Testis (tissue), 3 donors: Measurements from ENCODE around the gene COX4I2. TPM values are rescaled to one million over a fixed set of nuclear protein-coding genes. Genes with fewer than 3 reads are reported as not detected.
"Not testable (repeated sequence)": the region's sequence is repeated elsewhere in the genome, so short reads cannot be mapped to it uniquely, and the experiment has no call there.

Experiments
- DNase-seq: peaks from one replicate; pipeline ENCODE4 v3.0.0-alpha.2; 2019
- H3K27ac ChIP-seq, 2 donors: fragments of 200-600 bp; sonication (generic); one replicate each; pipeline ENCODE4 v1.5.1; 2019
- H3K27me3 ChIP-seq: fragments of 200-600 bp; sonication (generic); one replicate; pipeline ENCODE4 v1.5.1; 2019
- H3K36me3 ChIP-seq: fragments of 200-600 bp; sonication (generic); one replicate; pipeline ENCODE4 v1.5.1; 2017; ENCODE audit warnings: low read depth; ENCODE audit errors: missing control alignments
- H3K4me1 ChIP-seq: fragments of 200-600 bp; sonication (generic); one replicate; pipeline ENCODE4 v1.5.1; 2019
- H3K4me3 ChIP-seq, 2 donors: fragments of 200-600 bp; sonication (generic); one replicate each; pipeline ENCODE4 v1.5.1; 2017 to 2019
- H3K9me3 ChIP-seq: fragments of 200-600 bp; sonication (generic); one replicate; pipeline ENCODE4 v1.5.1; 2017
- POLR2A ChIP-seq: fragments of 450-650 bp; IDR thresholded peaks from one replicate; pipeline ENCODE4 v1.6.1; 2017; ENCODE audit warnings: antibody characterized with exemption, mild to moderate bottlenecking, moderate library complexity
- WGBS, 2 donors: methylation state at CpG; one replicate each; pipeline ENCODE4 v1.1.5; 2018; 5-methylcytosine and 5-hydroxymethylcytosine counted together
- intact Hi-C: fragments of 100-400 bp; cut with DNase I; formaldehyde crosslinking; loops from one replicate; pipeline ENCODE4 v1.15.1; 2023; ENCODE audit warnings: low total_unique reads
- polyA plus RNA-seq: library from polyadenylated mRNA; stranded (reverse); fragments of 350-450 nt; fragmentation: Illumina TruSeq; extraction: RNeasy Lipid Tissue Mini Kit (QIAGEN cat#74804); gene quantifications from one replicate; pipeline ENCODE4 v1.2.3, GENCODE V29; 2014; ENCODE audit warnings: low read depth, low replicate concordance; ENCODE audit not compliant: insufficient read depth
- total RNA-seq, 2 donors: library from RNA; depleted of rRNA; stranded (reverse); fragments of >200 nt; gene quantifications; one replicate each; pipeline ENCODE4 v1.2.3, GENCODE V29; 2016
- TF ChIP-seq, protein P1 (sequence below), 3 experiments: fragments of 450-650 bp in 2 of 3; fragments of 200-600 bp in 1 of 3; sonication (generic) in 1 of 3; IDR thresholded peaks; one replicate each; pipeline ENCODE4 v1.5.1; 2016 to 2019; ENCODE audit warnings: antibody characterized with exemption in 3 of 3, mild to moderate bottlenecking in 2 of 3, moderate library complexity in 1 of 3

Gene COX4I2
- total and polyA plus RNA-seq, 3 donors from 2014 or later, result 2.2 to 6.1 (median 6.0) TPM

DNA sequence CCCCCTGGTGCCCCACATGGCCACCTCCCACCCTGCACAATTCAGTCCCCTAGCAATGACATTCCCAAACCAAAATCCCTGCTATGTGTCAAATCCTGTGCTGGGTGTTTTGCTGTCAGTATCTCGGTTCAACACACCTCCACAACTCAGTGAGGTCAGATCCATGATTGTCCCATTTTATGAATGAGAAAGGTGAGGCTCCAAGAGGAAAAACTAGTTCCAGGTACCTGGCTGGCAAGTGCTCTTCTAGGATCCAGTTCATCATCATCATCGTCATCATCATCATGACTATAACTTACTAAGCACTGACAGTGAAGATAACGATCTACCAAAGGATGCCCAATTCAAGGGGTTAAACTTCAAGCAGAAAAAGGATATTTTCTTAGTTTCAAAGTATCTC is 17.5 kb upstream of the COX4I2 start:
- TF ChIP-seq, protein P1, sequence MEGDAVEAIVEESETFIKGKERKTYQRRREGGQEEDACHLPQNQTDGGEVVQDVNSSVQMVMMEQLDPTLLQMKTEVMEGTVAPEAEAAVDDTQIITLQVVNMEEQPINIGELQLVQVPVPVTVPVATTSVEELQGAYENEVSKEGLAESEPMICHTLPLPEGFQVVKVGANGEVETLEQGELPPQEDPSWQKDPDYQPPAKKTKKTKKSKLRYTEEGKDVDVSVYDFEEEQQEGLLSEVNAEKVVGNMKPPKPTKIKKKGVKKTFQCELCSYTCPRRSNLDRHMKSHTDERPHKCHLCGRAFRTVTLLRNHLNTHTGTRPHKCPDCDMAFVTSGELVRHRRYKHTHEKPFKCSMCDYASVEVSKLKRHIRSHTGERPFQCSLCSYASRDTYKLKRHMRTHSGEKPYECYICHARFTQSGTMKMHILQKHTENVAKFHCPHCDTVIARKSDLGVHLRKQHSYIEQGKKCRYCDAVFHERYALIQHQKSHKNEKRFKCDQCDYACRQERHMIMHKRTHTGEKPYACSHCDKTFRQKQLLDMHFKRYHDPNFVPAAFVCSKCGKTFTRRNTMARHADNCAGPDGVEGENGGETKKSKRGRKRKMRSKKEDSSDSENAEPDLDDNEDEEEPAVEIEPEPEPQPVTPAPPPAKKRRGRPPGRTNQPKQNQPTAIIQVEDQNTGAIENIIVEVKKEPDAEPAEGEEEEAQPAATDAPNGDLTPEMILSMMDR (IDR thresholded peaks at IDR 0.05), result no peak
- no peak for TF ChIP-seq POLR2A
- Histone ChIP-seq H3K4me3 (no peak overlapping the region), H3K36me3 (no peaks in the 10 kb centered on the region), H3K27me3 (no peaks in the 10 kb centered on the region), H3K4me1 (no peaks in the 10 kb centered on the region), H3K9me3 (no peaks in the 10 kb centered on the region), H3K27ac (no peak overlapping the region)
- 93 to 98% methylated on average over 3 of the region's 3 CpGs for WGBS, 2 donors
- intact Hi-C loops, result no loop called here
- DNase-seq, result no peak

DNA sequence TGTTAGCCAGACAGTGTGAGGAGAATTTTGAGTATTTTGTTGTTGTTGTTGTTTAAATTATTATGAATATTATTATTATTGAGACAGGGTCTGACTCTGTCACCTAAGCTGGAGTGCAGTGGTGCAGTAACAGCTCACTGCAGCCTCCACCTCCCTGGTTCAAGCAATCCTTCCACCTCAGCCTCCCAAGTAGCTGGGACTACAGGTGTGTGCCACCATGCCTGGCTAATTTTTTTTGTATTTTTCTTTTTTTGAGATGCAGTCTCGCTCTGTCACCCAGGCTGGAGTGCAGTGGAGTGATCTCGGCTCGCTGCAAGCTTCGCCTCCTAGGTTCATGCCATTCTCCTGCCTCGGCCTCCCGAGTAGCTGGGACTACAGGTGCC is 14.6 kb upstream of the COX4I2 start:
- H3K36me3 ChIP-seq, H3K27ac ChIP-seq, H3K4me1 ChIP-seq, H3K9me3 ChIP-seq, intact Hi-C loops, DNase-seq, H3K4me3 ChIP-seq, H3K27me3 ChIP-seq: not testable (repeated sequence)
- 97 to 98% methylated on average over 6 of the region's 6 CpGs for WGBS, 2 donors

DNA sequence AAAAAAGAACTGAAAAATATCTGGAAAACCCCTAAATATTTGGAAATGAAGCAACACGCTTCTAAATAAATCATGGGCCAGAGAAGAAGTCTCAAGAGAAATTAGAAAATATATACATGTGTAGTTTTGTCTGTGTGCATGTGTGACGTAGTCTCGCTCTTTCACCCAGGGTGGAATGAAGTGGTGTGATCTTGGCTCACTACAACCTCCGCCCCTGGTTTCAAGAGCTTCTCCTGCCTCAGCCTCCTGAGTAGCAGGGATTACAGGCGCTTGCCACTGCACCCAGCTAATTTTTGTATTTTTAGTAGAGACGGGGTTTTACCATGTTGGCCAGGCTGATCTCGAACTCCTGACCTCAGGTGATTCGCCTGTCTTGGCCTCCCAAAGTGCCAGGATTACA is 11.2 kb upstream of the COX4I2 start:
- H3K27ac ChIP-seq, H3K4me3 ChIP-seq, H3K36me3 ChIP-seq, H3K27me3 ChIP-seq, DNase-seq, H3K9me3 ChIP-seq, intact Hi-C loops, H3K4me1 ChIP-seq: not testable (repeated sequence)
- 92 to 93% methylated on average over 8 of the region's 8 CpGs for WGBS, 2 donors

DNA sequence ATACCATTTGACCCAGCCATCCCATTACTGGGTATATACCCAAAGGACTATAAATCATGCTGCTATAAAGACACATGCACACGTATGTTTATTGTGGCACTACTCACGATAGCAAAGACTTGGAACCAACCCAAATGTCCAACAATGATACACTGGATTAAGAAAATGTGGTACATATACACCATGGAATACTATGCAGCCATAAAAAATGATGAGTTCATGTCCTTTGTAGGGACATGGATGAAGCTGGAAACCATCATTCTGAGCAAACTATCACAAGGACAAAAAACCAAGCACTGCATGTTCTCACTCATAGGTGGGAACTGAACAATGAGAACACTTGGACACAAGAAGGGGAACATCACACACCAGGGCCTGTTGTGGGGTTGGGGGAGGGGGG is 9.7 kb upstream of the COX4I2 start:
- H3K27me3 ChIP-seq, DNase-seq, H3K4me1 ChIP-seq, H3K27ac ChIP-seq, H3K9me3 ChIP-seq, H3K4me3 ChIP-seq, intact Hi-C loops, H3K36me3 ChIP-seq: not testable (repeated sequence)
- WGBS, 2 donors, result 74 to 85% methylated on average over 2 of the region's 2 CpGs

DNA sequence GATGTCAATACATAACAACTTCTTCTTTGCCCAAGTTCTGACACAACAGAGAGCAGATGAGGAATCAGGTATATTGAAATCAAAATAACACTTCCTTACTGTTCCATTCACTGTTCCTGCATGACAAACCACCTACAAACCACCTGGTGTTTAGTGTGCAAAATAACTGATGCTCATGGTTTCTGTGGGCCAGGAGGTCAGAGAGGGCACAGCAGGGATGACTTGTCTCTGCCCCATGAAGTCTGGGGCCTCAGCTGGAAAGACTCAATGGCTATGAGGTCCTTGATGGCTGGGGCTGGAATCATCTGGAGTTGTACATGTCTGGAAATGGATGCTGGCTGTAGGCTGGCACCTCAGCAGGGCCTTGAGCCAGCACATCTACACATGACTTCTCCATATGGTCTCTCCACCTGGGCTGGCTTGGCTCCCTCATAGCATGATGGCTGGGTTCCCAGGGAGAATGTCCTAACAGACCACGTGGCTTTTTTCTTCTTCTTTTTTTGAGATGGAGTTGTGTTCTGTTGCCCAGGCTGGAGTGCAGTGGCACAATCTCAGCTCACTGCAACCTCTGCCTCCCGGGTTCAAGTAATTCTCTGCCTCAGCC is 7.4 kb upstream of the COX4I2 start:
- no peak for DNase-seq
- Histone ChIP-seq H3K9me3 (no peaks in the 10 kb centered on the region), H3K4me1 (no peaks in the 10 kb centered on the region), H3K4me3 (no peak overlapping the region), H3K27ac (no peak overlapping the region), H3K36me3 (no peaks in the 10 kb centered on the region), H3K27me3 (no peaks in the 10 kb centered on the region)
- intact Hi-C loops, result no loop called here
- 67 to 69% methylated on average over 2 of the region's 2 CpGs for WGBS, 2 donors
- TF ChIP-seq POLR2A, result no peak
- TF ChIP-seq, protein P1 (IDR thresholded peaks at IDR 0.05), result no peak

DNA sequence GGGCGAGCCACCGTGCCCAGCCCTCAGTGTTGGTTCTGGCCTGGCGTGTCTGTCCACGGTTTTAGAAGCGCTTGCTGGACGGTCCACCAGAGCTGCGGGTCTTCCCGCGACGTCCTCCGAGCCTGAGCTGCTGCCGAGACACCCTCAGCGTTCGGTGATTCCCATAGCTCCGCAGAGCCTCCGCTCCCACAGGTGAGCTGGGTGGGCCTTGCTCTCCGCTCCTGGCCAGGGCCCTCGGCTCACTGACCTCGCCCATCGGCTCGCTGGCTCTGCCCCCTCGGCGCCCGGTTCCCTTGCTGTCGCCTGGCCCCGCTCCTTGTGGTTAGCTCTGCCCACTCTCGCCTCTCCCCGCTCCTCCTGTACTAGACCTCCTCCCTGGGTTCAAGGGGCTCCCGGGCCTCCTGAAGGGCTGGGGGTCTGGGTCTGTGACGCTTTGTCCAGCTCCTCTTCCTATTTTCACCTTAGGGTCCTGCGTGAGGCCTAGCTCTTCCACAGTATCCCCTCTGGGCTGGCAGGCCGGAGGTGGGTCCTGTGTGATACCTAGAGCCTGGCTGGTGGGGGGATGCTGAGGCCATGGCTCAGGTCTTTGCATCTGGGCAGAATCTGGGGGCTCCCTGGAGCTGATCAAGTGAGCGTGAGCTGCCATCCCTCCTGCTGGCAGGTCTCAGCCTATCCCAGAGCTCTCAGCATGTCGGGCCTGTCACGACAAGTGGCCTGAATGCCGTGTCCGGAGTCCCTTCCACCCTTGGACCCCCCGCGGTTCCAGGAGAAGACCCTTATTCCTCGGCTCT is 5.0 kb upstream of the COX4I2 start:
- intact Hi-C loops, result no loop called here
- no peaks in the 10 kb centered on the region for H3K9me3 ChIP-seq
- no peak overlapping the region for H3K4me3 ChIP-seq
- TF ChIP-seq, protein P1 (IDR thresholded peaks at IDR 0.05), result no peak
- TF ChIP-seq POLR2A, result no peak
- H3K4me1 ChIP-seq, result peaks cover 4% of the 10 kb centered on the region
- no peak for DNase-seq
- H3K36me3 ChIP-seq, result no peaks in the 10 kb centered on the region
- no peak overlapping the region for H3K27ac ChIP-seq
- WGBS, 2 donors, result 91 to 98% methylated on average over 24 to 40 of the region's 40 CpGs
- no peaks in the 10 kb centered on the region for H3K27me3 ChIP-seq
